Tibial nerve (tissue), 4 donors: ENCODE results near the gene TOMM40L. TPM values are rescaled to one million over a fixed set of nuclear protein-coding genes. Genes with fewer than 3 reads are reported as not detected.

Experiments used
- DNase-seq, 2 donors: peaks; one replicate each; pipeline ENCODE4 v3.0.0-alpha.2; 2019; ENCODE audit warnings: low spot score in 2 of 2
- H3K27ac ChIP-seq, 4 donors: fragments of 200-600 bp; sonication (generic) in 3 of 4; one replicate each; pipeline ENCODE4 v1.5.1; 2017 to 2019; ENCODE audit warnings: mild to moderate bottlenecking in 1 of 4
- H3K27me3 ChIP-seq, 2 donors: fragments of 200-600 bp; sonication (generic) in 1 of 2; one replicate each; pipeline versions ENCODE4 v1.5.1 to v1.6.0; 2017 to 2019
- H3K36me3 ChIP-seq, 3 donors: fragments of 200-600 bp; sonication (generic); one replicate each; pipeline ENCODE4 v1.5.1; 2018 to 2019
- H3K4me1 ChIP-seq, 4 donors: fragments of 200-600 bp; sonication (generic) in 3 of 4; one replicate each; pipeline ENCODE4 v1.5.1; 2017 to 2019
- H3K4me3 ChIP-seq, 4 donors: fragments of 200-600 bp; sonication (generic) in 3 of 4; one replicate each; pipeline ENCODE4 v1.5.1; 2017 to 2019; ENCODE audit warnings: mild to moderate bottlenecking in 1 of 4, moderate library complexity in 1 of 4
- H3K9me3 ChIP-seq, 4 donors: fragments of 200-600 bp; sonication (generic) in 3 of 4; one replicate each; pipeline ENCODE4 v1.5.1; 2017 to 2019
- EP300 ChIP-seq, 2 donors: sonication (generic); formaldehyde crosslinking; IDR thresholded peaks; one replicate each; pipeline ENCODE4 v1.6.1; 2017; ENCODE audit warnings: antibody characterized with exemption in 2 of 2, mild to moderate bottlenecking in 1 of 2
- POLR2A ChIP-seq, 2 donors: fragments of 450-650 bp; IDR thresholded peaks; one replicate each; pipeline ENCODE4 v1.6.1; 2017; ENCODE audit warnings: antibody characterized with exemption in 2 of 2, mild to moderate bottlenecking in 2 of 2, moderate library complexity in 2 of 2
- WGBS, 2 donors: methylation state at CpG; one replicate each; pipeline ENCODE4 v1.1.5; 2018; 5-methylcytosine and 5-hydroxymethylcytosine counted together
- total RNA-seq, 4 donors: library from RNA; depleted of rRNA; stranded (reverse); fragments of >200 nt; gene quantifications; one replicate each; pipeline ENCODE4 v1.1.0, GENCODE V29; 2016
- TF ChIP-seq, protein P1 (sequence below), 5 experiments: fragments of 200-600 bp in 3 of 5; fragments of 450-650 bp in 2 of 5; sonication (generic) in 3 of 5; IDR thresholded peaks; one replicate each; pipeline ENCODE4 v1.5.1; 2016 to 2019; ENCODE audit warnings: antibody characterized with exemption in 5 of 5, mild to moderate bottlenecking in 3 of 5, moderate library complexity in 2 of 5

The TOMM40L gene
- total RNA-seq, 4 donors from 2014 or later, result 4.3 to 13.8 (median 8.0) TPM

DNA sequence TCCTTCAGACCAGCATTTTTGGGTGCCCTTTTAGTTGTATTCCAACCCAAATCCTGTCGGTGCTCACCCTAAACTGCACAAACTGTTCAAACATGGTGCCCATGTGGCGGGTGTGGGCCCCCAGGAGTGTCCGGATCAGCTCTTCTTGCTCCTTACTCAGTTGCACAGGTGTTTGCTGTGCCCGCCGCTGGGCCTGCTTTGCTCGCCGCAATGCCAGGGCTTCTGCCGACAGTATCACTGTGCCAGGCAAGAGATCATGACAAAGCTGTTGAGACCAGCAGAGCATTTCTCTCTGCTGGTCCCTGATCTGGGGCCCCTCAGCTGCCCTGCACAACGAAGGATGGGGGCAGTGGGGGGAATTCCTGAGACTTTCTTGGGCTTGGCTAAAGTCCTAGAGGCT, 7.2 kb downstream of the TOMM40L start:
- WGBS, 2 donors, result 81 to 89% methylated on average over 9 of the region's 9 CpGs
- no peaks in the 10 kb centered on the region for H3K27me3 ChIP-seq
- H3K4me3 ChIP-seq, result no peak overlapping the region
- no peak overlapping the region for H3K27ac ChIP-seq
- no peaks in the 10 kb centered on the region for H3K9me3 ChIP-seq
- peaks cover 0 to 29% (median 0%) of the 10 kb centered on the region in 3 donors for H3K36me3 ChIP-seq
- no peak for DNase-seq
- no peaks in the 10 kb centered on the region for H3K4me1 ChIP-seq
- no peak for TF ChIP-seq POLR2A (IDR thresholded peaks at IDR 0.05)
- TF ChIP-seq, protein P1, sequence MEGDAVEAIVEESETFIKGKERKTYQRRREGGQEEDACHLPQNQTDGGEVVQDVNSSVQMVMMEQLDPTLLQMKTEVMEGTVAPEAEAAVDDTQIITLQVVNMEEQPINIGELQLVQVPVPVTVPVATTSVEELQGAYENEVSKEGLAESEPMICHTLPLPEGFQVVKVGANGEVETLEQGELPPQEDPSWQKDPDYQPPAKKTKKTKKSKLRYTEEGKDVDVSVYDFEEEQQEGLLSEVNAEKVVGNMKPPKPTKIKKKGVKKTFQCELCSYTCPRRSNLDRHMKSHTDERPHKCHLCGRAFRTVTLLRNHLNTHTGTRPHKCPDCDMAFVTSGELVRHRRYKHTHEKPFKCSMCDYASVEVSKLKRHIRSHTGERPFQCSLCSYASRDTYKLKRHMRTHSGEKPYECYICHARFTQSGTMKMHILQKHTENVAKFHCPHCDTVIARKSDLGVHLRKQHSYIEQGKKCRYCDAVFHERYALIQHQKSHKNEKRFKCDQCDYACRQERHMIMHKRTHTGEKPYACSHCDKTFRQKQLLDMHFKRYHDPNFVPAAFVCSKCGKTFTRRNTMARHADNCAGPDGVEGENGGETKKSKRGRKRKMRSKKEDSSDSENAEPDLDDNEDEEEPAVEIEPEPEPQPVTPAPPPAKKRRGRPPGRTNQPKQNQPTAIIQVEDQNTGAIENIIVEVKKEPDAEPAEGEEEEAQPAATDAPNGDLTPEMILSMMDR (IDR thresholded peaks at IDR 0.05), result no peak
- TF ChIP-seq EP300 (IDR thresholded peaks at IDR 0.05), result no peak

DNA sequence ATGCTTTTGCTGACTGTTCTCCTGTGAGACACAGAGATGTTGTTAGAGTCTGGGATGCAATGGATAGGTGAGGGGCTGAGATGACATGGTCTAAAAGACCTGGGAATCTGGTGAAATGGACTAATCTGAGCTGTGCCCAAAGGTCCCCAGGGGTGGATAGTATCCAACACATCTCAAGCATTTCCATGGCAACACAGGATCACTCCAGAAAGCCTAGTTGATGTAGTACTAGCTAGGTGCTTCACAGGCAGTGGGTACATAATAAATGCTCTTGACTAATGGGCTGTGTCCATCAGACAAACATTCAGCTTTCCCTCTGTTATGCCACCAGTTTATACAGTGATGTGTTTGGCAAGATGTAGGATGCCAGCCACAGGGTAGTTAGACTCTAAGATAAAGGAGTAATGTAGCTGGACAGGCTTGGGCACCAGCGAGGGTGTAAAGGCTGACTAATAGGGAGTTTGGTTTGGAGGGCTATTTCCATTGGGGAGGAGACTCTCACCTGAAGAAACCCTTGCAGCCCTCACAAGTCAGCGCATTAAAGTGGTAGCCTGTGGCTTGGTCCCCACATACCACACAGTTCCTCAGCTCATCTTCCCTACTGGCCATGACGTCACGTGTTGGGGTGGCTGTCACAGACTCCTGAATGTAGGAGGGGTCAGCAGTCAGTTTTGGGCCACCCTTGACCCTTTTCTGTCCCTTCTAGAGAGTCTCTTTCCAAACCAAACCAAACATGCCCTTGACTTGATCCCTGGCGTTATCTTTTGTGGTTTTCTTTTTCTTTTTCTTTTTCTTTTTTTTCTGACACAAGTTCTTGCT, 10.3 kb downstream of the TOMM40L start:
- no peak for DNase-seq
- Histone ChIP-seq H3K27me3 (no peaks in the 10 kb centered on the region), H3K4me3 (no peak overlapping the region), H3K4me1 (no peaks in the 10 kb centered on the region), H3K9me3 (no peaks in the 10 kb centered on the region), H3K27ac (no peak overlapping the region), H3K36me3 (no peaks in the 10 kb centered on the region)
- TF ChIP-seq, protein P1 (IDR thresholded peaks at IDR 0.05), result no peak
- TF ChIP-seq EP300 (IDR thresholded peaks at IDR 0.05) (no peak), POLR2A (IDR thresholded peaks at IDR 0.05) (no peak)
- WGBS, 2 donors, result 79 to 80% methylated on average over 5 of the region's 5 CpGs

DNA sequence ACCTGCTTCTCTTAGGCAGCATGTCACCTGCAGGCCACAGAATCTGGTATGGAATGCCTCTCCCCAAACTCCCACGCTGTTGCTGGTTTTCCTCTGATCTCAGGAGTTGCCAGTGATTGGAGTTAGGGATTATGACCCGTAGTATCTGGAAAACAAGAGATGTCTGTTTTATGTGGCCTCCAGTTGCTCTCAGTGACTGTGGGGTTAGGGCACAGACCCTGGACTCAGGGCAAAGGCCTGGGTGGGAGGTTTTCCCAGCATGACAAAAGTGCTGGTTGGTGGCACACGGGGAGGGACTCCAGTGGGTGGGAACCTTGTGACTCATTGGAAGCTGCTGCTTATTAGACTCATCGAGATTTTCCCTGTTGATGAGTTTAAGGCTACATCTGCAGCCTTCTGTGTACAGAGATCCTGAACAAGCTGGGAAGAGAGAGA, 12.2 kb downstream of the TOMM40L start, which contains the start of gene NR1I3:
NR1I3 (minus strand) TSS at position 165 of the 435 bp plus-strand sequence. CDS start 1,638 bp downstream, outside the sequence.
- no peaks in the 10 kb centered on the region for H3K4me1 ChIP-seq
- H3K4me3 ChIP-seq, result no peak within 1 kb of the TSS
- H3K36me3 ChIP-seq, result no peaks in the 10 kb centered on the region
- no peak within 1 kb of the TSS for H3K27ac ChIP-seq
- H3K27me3 ChIP-seq, result no peaks in the 10 kb centered on the region
- TF ChIP-seq, protein P1 (IDR thresholded peaks at IDR 0.05), result no peak
- TF ChIP-seq EP300 (IDR thresholded peaks at IDR 0.05), result no peak
- TF ChIP-seq POLR2A (IDR thresholded peaks at IDR 0.05), result no peak
- no peaks in the 10 kb centered on the region for H3K9me3 ChIP-seq
- 31 to 35% methylated on average over 4 of the region's 4 CpGs for WGBS, 2 donors
- no peak for DNase-seq

DNA sequence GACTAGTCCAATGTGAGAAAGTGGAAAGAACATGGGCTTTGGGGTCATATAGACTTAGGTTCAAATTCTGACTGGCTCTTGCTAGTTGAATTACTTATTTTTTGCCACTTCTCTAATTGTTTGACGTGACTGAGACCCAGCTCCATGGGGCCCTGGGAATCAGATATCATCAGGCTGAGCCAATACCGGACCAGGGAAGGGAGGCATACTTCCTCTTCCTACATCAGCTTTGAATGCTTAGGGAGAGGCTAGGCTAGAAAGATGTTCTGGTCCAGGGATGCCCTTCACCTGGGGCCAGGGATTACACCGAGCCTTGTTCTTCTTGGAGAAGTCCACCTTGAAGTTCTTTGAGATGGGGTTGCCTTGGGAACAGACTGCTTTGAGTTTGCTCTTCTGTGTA, 15.8 kb downstream of the TOMM40L start:
- DNase-seq, result no peak
- H3K4me3 ChIP-seq, result no peak overlapping the region
- H3K36me3 ChIP-seq, result no peaks in the 10 kb centered on the region
- WGBS, 2 donors, result 63 to 80% methylated on average over 3 of the region's 3 CpGs
- H3K27ac ChIP-seq, result no peak overlapping the region
- H3K9me3 ChIP-seq, result no peaks in the 10 kb centered on the region
- TF ChIP-seq POLR2A (IDR thresholded peaks at IDR 0.05) (no peak), EP300 (IDR thresholded peaks at IDR 0.05) (no peak)
- TF ChIP-seq, protein P1 (IDR thresholded peaks at IDR 0.05), result no peak
- H3K27me3 ChIP-seq, result no peaks in the 10 kb centered on the region
- H3K4me1 ChIP-seq, result no peaks in the 10 kb centered on the region

DNA sequence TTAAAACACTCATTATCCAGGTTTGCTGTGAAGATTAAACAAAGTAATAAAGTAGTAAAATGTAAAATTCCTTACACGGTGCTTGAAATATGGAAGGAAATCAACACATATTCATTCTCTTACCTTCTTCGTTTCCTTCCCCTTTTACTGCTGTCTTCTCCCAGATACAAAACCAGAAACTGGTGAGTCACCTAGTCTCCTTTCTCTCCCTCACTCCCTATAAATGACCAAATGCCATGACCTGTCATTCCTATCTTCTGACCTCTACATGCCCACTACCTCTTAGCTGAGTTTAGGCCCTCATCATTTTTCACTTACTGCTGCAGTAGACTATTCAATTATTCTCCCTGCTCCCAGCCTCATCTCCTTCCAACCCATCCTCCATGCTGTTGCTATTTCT, 16.5 kb downstream of the TOMM40L start:
- no peaks in the 10 kb centered on the region for H3K27me3 ChIP-seq
- WGBS, 2 donors, result 74 to 77% methylated on average over 2 of the region's 2 CpGs
- no peak overlapping the region for H3K4me3 ChIP-seq
- TF ChIP-seq POLR2A (IDR thresholded peaks at IDR 0.05), result no peak
- TF ChIP-seq EP300 (IDR thresholded peaks at IDR 0.05), result no peak
- TF ChIP-seq, protein P1 (IDR thresholded peaks at IDR 0.05), result no peak
- no peak overlapping the region for H3K27ac ChIP-seq
- H3K36me3 ChIP-seq, result no peaks in the 10 kb centered on the region
- no peaks in the 10 kb centered on the region for H3K4me1 ChIP-seq
- H3K9me3 ChIP-seq, result no peaks in the 10 kb centered on the region
- DNase-seq, result no peak
